UCSD-AML1 (cell line): Measurements from ENCODE around the gene KIF2C.
"Not testable (repeated sequence)": the region's sequence is repeated elsewhere in the genome, so short reads cannot be mapped to it uniquely, and the experiment has no call there.

ENCODE experiments used
- DNase-seq: peaks from one replicate; lab custom pipeline; 2025; ENCODE audit not compliant: unreplicated experiment; lab: John Stamatoyannopoulos, UW

Gene KIF2C

DNA sequence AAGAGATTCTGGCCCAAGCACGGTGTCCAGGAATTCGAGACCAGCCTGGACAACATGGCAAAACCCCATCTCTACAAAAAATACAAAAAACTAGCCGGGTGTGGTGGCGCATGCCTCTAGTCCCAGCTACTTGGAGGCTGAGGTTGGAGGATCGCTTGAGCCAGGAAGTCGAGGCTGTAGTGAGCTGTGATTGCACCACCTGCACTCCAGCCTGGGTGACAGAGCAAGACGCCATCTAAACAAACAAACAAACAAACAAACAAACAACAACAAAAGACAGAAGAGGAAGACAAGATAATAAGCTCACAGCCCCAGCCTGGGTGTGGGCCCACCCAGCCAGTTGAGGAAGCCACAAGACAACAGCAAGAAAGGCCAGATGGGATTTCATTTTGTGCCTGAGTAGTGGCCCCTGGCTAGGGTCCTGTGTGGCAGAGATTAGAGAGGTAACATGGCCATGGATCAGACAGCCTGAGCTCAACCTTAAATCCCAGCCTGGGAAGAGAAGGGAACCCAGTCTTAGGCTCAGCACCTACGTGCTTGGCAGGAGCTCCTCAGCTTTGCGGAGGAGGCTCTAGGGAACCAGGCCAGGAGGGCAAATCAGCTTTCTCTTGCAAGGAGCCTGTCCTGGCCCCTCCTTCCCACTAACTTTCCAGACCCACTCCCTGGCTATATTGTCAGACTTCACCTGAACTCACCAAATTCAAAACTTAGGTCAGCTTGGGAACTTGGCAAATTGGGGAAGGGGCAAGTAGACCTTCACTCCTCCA, 53.3 kb downstream of the KIF2C start:
- no peak for DNase-seq

DNA sequence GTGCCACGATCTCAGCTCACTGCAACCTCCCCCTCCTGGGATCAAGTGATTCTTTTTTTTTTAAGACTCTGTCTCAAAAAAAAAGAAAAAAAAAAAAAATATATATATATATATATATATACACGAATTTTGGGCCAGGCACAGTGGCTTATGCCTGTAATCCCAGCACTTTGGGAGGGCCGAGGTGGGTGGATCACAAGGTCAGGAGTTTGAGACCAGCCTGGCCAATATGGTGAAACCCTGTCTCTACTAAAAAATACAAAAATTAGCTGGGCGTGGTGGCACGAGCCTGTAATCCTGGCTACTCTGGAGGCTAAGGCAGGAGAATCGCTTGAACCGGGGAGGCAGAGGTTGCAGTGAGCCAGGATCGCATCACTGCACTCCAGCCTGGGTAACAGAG, 58.2 kb downstream of the KIF2C start:
- DNase-seq = not testable (repeated sequence)

DNA sequence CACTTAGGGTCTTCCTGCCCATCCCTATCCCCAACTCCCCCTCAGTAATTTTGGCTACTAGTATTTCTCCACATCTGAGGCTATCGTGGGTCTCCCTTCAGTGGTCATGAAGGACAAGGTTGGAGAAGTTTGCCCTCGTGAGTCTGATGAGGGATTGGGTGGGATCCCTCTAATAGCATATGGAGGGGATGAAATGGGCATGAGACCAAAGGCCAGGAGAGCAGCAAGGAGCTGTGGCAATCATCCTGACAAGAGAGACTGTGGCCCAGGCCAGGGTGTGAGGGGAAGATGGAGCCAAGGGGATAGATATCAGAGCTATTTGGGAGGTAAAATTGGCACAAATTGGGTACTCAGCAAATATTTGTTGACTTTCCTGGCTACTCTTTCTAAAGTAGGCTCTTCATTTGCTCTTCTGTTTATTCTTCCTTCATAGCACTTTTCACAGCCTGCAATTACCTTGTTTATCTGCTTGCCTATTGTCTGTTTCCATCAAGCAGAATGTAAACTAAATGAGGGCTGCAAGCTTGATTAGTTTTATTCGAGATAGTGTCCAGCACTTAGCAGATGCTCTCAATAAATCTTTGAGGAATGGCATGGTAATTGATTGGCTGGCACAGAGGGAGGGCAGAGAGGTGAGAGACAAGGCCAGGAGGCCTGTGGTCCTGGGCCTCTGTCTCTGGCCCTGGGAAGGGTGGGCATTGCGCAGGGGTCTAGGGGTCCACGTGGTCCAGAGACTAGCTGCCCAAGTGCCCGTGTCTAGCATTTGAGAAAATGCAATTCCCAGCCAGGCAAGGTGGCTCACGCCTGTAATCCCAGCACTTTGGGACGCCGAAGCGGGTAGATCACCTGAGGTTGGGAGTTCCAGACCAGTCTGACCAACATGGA, 59.1 kb downstream of the KIF2C start:
- DNase-seq = no peak

DNA sequence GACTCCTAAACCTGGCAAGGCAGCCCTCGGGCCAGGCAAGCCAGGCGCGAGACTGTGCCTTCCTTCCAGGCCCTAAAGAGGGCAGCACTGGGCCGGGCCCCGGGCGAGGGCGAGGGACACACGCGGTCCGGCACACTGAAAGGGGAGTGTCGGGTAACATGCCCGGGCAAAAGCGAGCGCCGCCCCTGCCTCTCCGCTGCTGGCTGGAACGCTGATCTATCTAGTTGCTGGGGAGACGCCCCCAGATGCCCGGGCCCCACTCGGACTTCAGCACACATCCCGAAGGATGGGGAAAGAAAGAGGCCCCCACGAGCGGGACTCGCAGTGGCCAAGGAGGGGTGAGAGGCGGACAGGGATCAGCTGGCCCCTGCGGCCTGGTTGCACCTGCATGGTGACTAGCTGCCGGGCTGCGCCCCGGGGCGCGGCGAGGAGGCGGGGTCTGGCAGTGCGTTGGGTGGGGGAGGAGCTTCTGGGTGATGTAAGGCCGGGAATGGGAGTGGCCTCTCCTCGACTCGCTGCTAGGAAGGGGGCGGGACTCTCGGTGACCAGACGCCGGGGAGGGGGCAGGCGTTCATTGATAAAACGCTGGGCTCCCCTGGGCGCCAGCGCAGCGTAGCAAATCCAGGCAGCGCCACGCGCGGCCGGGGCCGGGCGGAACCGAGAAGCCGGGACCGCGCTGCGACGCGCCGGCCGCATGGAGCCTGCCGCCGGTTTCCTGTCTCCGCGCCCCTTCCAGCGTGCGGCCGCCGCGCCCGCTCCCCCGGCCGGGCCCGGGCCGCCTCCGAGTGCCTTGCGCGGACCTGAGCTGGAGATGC, 60.3 kb downstream of the KIF2C start, which contains the start of gene PLK3:
Gene PLK3 (plus strand): TSS at position 608 of the 815 bp plus-strand sequence. CDS start 87 bp downstream, at position 695.
- DNase-seq = peak; percentile 98

DNA sequence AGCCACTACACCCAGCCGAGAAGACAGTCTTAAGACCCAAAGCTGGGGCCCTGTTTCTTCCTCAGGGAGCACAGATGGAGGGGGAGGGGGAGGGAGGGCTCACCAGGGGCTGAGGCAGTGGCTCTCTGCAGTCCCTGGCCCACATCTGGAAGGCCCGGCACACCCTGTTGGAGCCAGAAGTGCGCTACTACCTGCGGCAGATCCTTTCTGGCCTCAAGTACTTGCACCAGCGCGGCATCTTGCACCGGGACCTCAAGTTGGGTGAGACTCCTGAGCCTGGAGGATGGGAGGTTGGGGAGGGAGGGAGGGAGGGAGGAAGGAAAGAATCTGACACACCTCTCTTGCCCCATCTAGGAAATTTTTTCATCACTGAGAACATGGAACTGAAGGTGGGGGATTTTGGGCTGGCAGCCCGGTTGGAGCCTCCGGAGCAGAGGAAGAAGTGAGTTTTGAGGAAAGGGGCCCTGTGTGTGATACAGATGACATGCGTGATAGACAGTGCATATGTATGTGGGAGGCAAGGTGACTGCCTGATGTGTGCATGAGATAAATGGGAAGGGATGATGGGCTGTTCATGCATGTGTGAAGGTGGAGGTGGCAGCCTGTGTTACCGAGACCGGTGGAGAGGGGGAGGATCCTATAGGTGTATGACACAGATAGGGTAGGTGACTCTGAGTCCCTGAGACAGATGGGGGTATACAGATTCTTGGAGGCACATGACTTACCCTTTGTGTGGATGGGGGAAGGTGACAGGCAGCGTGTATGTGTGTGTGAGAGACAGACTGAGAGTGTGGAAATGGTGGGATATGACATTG, 62.1 kb downstream of the KIF2C start:
- no peak for DNase-seq

DNA sequence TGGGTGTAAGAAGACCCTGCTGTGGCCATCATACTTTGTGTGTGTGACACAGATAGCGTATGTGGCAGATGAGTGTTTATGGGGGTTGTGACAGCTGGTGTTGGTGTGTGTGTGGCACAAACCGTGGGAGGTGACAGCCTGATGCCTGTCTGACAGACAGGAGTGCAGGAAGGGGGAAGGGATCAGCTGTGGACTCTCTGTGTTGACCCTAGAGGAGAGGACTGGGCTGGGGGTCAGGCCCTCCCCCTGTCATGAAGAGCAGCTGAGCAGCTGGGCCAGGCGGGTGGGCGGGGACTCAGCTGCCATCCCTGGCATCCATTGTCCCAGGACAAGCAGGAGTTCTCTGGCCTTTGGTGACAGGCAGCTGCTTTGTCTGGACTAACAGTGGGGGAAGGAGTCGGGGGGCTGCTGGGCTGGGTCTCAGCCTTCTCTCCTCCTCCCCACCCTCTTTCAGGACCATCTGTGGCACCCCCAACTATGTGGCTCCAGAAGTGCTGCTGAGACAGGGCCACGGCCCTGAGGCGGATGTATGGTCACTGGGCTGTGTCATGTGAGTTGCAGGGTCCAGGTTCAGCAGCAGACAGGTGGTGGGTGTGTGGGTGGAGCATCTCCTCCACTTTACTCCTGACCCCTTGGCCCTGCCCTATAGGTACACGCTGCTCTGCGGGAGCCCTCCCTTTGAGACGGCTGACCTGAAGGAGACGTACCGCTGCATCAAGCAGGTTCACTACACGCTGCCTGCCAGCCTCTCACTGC, 62.8 kb downstream of the KIF2C start:
- no peak for DNase-seq

DNA sequence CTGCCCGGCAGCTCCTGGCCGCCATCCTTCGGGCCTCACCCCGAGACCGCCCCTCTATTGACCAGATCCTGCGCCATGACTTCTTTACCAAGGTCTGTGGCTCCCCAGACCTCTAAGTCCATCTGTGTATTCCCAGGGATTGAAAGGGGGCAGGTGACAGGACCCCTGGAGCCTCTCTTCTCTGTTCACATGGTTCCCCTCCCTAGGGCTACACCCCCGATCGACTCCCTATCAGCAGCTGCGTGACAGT, 63.4 kb downstream of the KIF2C start:
- DNase-seq = no peak

DNA sequence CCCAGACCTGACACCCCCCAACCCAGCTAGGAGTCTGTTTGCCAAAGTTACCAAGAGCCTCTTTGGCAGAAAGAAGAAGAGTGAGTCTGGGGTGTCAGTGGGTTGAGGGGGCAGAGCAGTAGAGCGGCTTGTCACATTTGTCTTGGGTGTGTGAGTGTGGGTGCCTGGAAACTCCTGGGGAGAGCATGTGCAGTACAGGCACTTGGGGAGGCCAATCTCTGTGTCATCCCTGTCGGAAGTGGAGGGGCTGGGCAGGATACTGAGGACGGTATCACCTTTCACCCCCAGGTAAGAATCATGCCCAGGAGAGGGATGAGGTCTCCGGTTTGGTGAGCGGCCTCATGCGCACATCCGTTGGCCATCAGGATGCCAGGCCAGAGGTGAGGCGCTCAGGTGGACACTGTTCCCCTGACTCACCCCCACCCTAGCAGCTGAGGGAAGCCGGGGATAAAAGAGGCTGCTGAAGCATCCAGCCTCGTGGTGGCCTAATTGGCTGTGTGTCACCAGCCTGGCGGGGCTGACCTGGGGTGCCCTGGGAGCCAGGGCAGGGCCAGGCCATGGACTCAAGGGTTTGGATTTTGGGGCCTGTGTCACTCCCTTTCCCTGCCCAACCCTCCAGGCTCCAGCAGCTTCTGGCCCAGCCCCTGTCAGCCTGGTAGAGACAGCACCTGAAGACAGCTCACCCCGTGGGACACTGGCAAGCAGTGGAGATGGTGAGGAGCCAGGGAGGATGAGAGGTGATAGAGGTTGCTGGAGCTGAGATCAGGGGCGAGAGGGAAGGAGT, 63.9 kb downstream of the KIF2C start:
- no peak for DNase-seq

DNA sequence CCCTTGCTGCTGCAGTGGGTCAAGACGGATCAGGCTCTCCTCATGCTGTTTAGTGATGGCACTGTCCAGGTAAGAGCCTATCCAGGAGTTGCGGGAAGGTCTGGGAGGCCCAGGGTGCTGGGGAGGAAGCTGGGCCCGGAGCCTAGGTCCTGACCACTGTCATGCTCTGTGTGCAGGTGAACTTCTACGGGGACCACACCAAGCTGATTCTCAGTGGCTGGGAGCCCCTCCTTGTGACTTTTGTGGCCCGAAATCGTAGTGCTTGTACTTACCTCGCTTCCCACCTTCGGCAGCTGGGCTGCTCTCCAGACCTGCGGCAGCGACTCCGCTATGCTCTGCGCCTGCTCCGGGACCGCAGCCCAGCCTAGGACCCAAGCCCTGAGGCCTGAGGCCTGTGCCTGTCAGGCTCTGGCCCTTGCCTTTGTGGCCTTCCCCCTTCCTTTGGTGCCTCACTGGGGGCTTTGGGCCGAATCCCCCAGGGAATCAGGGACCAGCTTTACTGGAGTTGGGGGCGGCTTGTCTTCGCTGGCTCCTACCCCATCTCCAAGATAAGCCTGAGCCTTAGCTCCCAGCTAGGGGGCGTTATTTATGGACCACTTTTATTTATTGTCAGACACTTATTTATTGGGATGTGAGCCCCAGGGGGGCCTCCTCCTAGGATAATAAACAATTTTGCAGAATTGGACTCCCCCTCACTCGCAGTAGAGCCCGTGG, 65.8 kb downstream of the KIF2C start:
- DNase-seq = no peak

DNA sequence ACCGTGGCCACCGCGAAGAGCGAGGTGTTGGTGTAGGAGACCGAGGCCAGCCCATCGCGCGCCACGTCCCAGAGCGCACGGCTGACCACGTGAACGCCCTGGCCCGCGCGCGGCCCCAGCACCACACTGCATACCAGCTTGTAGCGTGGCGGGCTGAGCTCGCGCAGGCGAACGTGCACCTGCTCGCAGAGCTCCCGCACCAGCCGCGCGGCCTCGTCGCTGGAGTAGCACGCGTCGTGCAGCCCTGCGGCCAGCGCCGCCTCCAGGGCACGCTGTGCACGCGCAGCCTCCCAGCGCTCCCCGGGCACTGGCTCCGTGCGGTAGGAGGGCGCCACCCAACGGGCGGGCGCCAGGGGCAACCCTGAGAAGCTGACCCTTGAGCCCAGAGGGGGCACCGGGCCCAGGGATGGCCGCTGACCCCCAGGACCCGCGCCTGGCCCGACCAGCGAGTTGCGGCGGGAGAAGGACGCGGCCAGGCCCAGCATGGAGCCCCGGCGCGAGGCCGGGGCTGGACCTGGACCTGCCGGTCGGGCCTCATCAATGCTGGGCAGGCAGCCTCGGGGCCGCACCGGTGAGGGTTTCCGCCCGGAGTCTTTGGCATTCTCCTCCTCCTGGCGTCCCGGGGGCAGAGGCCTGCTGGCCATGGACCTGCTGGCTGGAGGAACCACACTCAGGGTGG, 66.5 kb downstream of the KIF2C start:
- no peak for DNase-seq

DNA sequence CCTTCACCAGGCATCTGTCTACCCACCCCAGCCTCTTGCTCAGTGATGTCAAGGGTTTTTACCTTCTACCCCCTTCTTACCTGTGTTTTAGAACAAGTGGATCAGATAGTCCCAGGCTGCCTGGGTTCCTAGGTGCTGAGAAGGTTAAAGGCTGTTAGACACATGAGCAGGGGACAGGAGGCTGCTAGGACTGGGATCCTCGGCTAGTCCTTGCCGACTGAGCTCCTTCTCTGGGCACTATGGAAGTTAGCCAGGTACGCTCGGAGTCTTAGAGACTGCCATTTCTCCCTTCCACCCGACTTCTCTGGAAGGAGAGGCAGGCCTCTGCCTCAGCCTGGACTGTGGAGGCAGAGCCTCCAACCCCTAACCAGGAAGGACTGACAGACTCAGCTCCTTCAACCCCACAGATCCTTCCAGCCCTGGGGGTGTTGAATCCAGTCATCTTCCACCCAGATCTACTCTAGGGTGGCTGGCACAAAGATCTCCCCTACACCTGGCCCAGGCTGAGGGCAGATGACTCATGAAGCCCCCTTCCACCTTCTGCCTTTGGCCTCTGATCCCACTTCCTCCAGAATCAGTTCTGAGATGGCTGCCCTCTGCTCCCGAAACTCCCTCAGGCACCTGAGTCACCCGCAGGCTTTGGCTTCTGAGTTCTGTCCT, 67.2 kb downstream of the KIF2C start, which contains the start of gene DYNLT4:
Gene DYNLT4 (minus strand): TSS at position 648 of the 660 bp plus-strand sequence. CDS start 683 bp downstream, outside the sequence.
- no peak for DNase-seq

DNA sequence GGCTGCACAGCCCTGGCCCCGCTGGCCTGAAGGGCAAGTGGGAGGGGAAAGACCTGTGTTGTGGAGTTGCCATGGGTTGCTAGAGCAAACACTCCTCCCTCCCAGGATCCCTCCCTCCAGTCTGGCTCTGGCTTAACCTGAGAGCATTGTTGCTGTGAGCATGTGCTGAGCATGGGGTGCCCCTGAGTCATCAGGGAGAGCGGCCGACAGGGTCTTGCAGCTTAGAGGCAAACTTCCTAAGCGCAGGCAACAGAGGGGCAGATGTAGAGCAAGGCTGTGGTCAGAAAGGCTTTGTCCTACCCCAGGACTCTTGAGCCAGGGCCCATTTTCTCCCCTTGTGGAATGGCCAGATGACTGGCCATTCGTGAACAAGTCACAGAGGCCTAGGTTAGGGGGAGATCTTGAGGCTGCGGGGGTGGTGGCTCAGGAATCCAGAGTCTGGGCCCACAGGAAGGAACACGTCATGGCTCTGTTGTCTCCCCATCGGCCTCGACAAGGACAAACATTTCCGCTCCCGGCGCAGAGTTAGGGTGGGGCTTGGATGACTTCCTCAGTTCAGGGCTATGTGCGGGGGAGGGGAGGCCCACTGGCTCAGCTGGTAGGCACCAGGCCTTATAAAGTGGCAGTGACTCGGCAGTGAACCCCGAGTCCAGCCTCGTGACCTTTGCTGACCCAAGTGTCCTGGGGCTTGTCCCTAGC, 67.9 kb downstream of the KIF2C start:
- DNase-seq = peak; percentile 96

DNA sequence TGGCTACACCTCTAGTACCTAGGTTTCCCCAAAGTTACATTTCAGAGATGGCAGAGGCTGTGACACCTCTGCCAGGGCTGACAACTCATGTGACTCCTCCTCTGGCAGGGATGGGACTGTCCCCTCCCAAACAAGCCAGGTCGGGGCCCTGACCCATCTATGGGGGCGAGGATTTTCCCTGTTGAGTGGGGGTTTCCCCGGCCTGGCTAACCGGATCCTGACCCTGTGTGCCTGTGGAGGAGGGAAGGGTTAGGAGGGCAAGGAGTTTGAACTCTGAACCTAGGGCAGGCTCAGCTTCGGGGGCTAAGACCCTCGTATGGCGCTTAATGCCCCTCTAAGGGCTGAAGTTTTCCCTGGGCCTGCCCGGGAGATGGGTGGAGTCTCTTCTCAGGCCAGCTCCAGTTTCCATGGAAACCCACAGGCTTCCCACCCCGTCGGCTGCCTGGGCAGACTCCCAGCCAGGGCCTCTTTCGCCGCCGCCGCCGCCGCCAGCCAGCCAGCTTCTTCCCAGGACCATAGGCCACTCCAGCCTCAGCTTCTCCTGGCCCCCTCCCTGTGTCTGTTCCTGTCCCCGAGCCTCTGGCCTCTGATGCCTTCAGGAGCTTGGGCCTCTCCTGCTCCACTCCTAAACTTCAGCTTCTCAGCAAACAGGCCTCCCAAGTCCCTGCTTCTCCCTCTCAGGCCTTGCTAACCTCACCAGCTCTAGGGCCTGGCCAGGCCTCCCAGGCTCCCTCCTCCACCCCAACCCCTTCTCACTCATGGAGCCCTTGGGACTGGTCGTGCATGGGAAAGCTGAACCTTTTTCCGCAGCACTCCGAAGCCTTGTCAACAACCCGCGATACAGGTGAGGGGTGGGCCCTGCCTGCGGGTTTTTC, 68.7 kb downstream of the KIF2C start, which contains the start of gene BTBD19:
Gene BTBD19 (plus strand): TSS at position 461 of the 875 bp plus-strand sequence. CDS start 298 bp downstream, at position 759.
- DNase-seq = peak; percentile 69

DNA sequence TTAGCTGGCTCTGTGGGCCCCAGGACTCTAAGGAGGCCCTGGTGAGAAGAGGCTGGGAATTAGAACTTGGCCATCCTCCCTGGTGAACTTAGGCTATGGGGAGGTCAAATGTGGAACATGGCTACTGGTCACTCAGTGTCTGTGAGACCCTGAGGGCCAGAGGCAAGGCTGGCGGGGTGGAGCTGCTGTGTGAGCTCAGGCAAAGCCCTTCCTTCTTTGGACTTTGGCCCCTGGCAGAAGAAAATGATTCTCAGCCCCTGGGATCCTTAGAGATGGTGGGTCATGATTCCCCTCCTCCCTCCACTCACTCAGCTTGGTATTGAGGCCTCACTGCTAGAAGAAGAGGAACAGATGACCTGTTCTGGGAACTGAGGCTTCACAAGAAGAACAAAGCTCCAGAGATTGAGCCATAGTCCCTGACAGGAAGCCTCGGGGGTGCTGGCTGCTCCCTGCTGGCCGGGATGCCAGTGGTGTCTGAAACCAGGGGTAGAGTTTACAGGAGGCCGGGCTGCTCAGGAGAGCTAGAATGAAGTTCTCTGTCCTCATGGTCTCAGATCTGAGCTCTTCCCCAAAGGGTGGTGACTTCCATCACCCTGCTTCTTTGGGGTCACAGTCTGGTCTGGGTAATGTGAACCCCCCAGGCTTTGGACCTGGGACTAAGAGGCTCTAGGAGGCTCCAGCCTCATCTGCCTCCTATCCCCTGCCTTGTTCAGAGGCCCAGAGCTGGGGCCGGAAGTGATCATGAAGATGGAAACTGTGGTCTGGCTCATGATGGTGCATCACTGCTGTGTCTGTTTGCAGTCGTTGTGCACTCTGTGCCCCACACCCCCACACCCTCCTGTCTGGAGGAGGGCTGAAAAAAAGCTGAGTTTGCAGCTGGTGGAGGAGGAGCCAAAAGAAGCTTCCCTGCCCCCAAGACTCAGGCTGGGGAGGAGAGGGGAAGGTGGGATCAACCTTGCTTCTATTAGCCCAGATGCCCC, 69.6 kb downstream of the KIF2C start:
- peak; percentile 76 for DNase-seq
